Suprapubic skin (tissue), 4 donors: ENCODE data around the gene H2BW1. TPM values are rescaled to one million over a fixed set of nuclear protein-coding genes. Genes with fewer than 3 reads are reported as not detected.
"Not testable (repeated sequence)": the region's sequence is repeated elsewhere in the genome, so short reads cannot be mapped to it uniquely, and the experiment has no call there.

ENCODE experiments used
- DNase-seq, 2 donors: peaks; one replicate each; pipeline ENCODE4 v3.0.0-alpha.2; 2019; ENCODE audit warnings: low spot score in 2 of 2
- H3K27ac ChIP-seq: fragments of 200-600 bp; sonication (generic); one replicate; pipeline ENCODE4 v1.5.1; 2019
- H3K27me3 ChIP-seq: fragments of 200-600 bp; sonication (generic); one replicate; pipeline ENCODE4 v1.5.1; 2019
- H3K36me3 ChIP-seq: fragments of 200-600 bp; sonication (generic); one replicate; pipeline ENCODE4 v1.5.1; 2019
- H3K4me1 ChIP-seq: fragments of 200-600 bp; sonication (generic); one replicate; pipeline ENCODE4 v1.5.1; 2019
- H3K4me3 ChIP-seq: fragments of 200-600 bp; sonication (generic); one replicate; pipeline ENCODE4 v1.5.1; 2019; ENCODE audit warnings: mild to moderate bottlenecking
- H3K9me3 ChIP-seq: fragments of 200-600 bp; sonication (generic); one replicate; pipeline ENCODE4 v1.5.1; 2019
- CTCF ChIP-seq, 2 donors: fragments of 200-600 bp in 1 of 2; fragments of 450-650 bp in 1 of 2; sonication (generic) in 1 of 2; IDR thresholded peaks; one replicate each; pipeline ENCODE4 v1.5.1; 2016 to 2019; ENCODE audit warnings: antibody characterized with exemption in 2 of 2, mild to moderate bottlenecking in 1 of 2, moderate library complexity in 1 of 2
- EP300 ChIP-seq: sonication (generic); formaldehyde crosslinking; IDR thresholded peaks from one replicate; pipeline ENCODE4 v1.6.1; 2017; ENCODE audit warnings: antibody characterized with exemption
- POLR2A ChIP-seq, 2 donors: fragments of 450-650 bp; IDR thresholded peaks; one replicate each; pipeline ENCODE4 v1.6.1; 2017; ENCODE audit warnings: antibody characterized with exemption in 2 of 2, mild to moderate bottlenecking in 2 of 2, moderate library complexity in 2 of 2
- POLR2AphosphoS5 ChIP-seq, 3 donors: sonication (generic); formaldehyde crosslinking; IDR thresholded peaks; one replicate each; pipeline ENCODE4 v1.6.1; 2017; ENCODE audit warnings: antibody characterized with exemption in 3 of 3
- WGBS: methylation state at CpG from one replicate; pipeline ENCODE4 v1.1.5; 2018; 5-methylcytosine and 5-hydroxymethylcytosine counted together
- total RNA-seq, 4 donors: library from RNA; depleted of rRNA; stranded (reverse); fragments of >200 nt; gene quantifications; one replicate each; pipeline ENCODE4 v1.1.0, GENCODE V29; 2016

Gene H2BW1
- total RNA-seq, 4 donors from 2014 or later, result not detected

- TF ChIP-seq POLR2AphosphoS5 (IDR thresholded peaks at IDR 0.05), result no peak
- no peak for TF ChIP-seq EP300
- TF ChIP-seq POLR2A (IDR thresholded peaks at IDR 0.05), result no peak
- no peak for TF ChIP-seq CTCF (IDR thresholded peaks at IDR 0.05)
- H3K9me3 ChIP-seq, result no peaks in the 10 kb centered on the region
- no peaks in the 10 kb centered on the region for H3K36me3 ChIP-seq
- H3K27ac ChIP-seq, result no peak overlapping the region
- H3K4me1 ChIP-seq, result no peaks in the 10 kb centered on the region
- no peak for DNase-seq
- H3K4me3 ChIP-seq, result no peak overlapping the region
- WGBS, result 89% methylated on average over 11 of the region's 11 CpGs
- no peaks in the 10 kb centered on the region for H3K27me3 ChIP-seq
These were observed 4.6 kb upstream of the H2BW1 start for GRCh38 chrX:104018126-104018525.

- H3K9me3 ChIP-seq, H3K4me1 ChIP-seq, H3K27me3 ChIP-seq, H3K36me3 ChIP-seq, DNase-seq, H3K27ac ChIP-seq, H3K4me3 ChIP-seq: not testable (repeated sequence)
- 48% methylated on average over 8 of the region's 8 CpGs for WGBS
These were observed 2.1 kb upstream of the H2BW1 start for GRCh38 chrX:104015576-104015975.

- Histone ChIP-seq H3K9me3 (no peaks in the 10 kb centered on the region), H3K27me3 (no peaks in the 10 kb centered on the region), H3K36me3 (no peaks in the 10 kb centered on the region), H3K4me1 (no peaks in the 10 kb centered on the region), H3K27ac (no peak overlapping the region), H3K4me3 (no peak overlapping the region)
- DNase-seq, result no peak
- no peak for TF ChIP-seq POLR2A (IDR thresholded peaks at IDR 0.05)
- no peak for TF ChIP-seq POLR2AphosphoS5 (IDR thresholded peaks at IDR 0.05)
- no peak for TF ChIP-seq CTCF (IDR thresholded peaks at IDR 0.05)
- no peak for TF ChIP-seq EP300
- 94% methylated on average over 11 of the region's 24 CpGs for WGBS
These were observed 350 bp downstream of the H2BW1 start for GRCh38 chrX:104013158-104013557.

- no peaks in the 10 kb centered on the region for H3K9me3 ChIP-seq
- H3K27me3 ChIP-seq, result peaks cover 4% of the 10 kb centered on the region
- no peaks in the 10 kb centered on the region for H3K4me1 ChIP-seq
- H3K36me3 ChIP-seq, result no peaks in the 10 kb centered on the region
- WGBS, result 60% methylated on average over 5 of the region's 5 CpGs
- TF ChIP-seq POLR2A (IDR thresholded peaks at IDR 0.05) (no peak), POLR2AphosphoS5 (IDR thresholded peaks at IDR 0.05) (no peak), EP300 (no peak), CTCF (IDR thresholded peaks at IDR 0.05) (no peak)
- no peak overlapping the region for H3K4me3 ChIP-seq
- no peak for DNase-seq
- H3K27ac ChIP-seq, result no peak overlapping the region
These were observed 4.7 kb downstream of the H2BW1 start for GRCh38 chrX:104008831-104009230.

- no peak overlapping the region for H3K4me3 ChIP-seq
- DNase-seq, result no peak
- H3K27me3 ChIP-seq, result no peaks in the 10 kb centered on the region
- no peaks in the 10 kb centered on the region for H3K9me3 ChIP-seq
- H3K27ac ChIP-seq, result no peak overlapping the region
- H3K36me3 ChIP-seq, result no peaks in the 10 kb centered on the region
- H3K4me1 ChIP-seq, result no peaks in the 10 kb centered on the region
- 49% methylated on average over 5 of the region's 5 CpGs for WGBS
- TF ChIP-seq CTCF (IDR thresholded peaks at IDR 0.05), result no peak
- no peak for TF ChIP-seq POLR2A (IDR thresholded peaks at IDR 0.05)
- TF ChIP-seq POLR2AphosphoS5 (IDR thresholded peaks at IDR 0.05), result no peak
- no peak for TF ChIP-seq EP300
These were observed 14.3 kb downstream of the H2BW1 start for GRCh38 chrX:103999234-103999633.

- no CpG with 5 or more reads among the region's 13 CpGs for WGBS
- not testable (repeated sequence) for H3K9me3 ChIP-seq, H3K4me3 ChIP-seq, DNase-seq, H3K4me1 ChIP-seq, H3K27ac ChIP-seq, H3K27me3 ChIP-seq, H3K36me3 ChIP-seq
These were observed 30.0 kb downstream of the H2BW1 start for GRCh38 chrX:103983508-103983907.

- H3K4me3 ChIP-seq, H3K4me1 ChIP-seq, H3K9me3 ChIP-seq, H3K27ac ChIP-seq, H3K27me3 ChIP-seq, H3K36me3 ChIP-seq, DNase-seq: not testable (repeated sequence)
- no CpG with 5 or more reads among the region's 55 CpGs for WGBS
These were observed 50.9 kb downstream of the H2BW1 start, which contains the start of gene TMSB15B for GRCh38 chrX:103962411-103963278. TMSB15B (plus strand) TSS chrX:103962627.
